Brain microvascular endothelial cell (primary cell): ENCODE data around the gene CACNG7.

Source experiments
- DNase-seq: peaks from one replicate; pipeline ENCODE4 v3.0.0-alpha.2; 2020
- H3K27ac ChIP-seq: fragments of 250-450 bp; sonication (Bioruptor Pico); 2 replicates; pipeline ENCODE4 v1.5.1; 2020; ENCODE audit warnings: mild to moderate bottlenecking, moderate library complexity
- H3K27me3 ChIP-seq: fragments of 250-450 bp; sonication (Bioruptor Pico); replicated peaks from 2 replicates; pipeline ENCODE4 v1.5.1; 2020; ENCODE audit warnings: mild to moderate bottlenecking
- H3K36me3 ChIP-seq: fragments of 250-450 bp; sonication (Bioruptor Pico); replicated peaks from 2 replicates; pipeline ENCODE4 v1.5.1; 2020; ENCODE audit warnings: mild to moderate bottlenecking
- H3K4me3 ChIP-seq: 2 replicates; pipeline ENCODE4 v1.5.1; 2011; ENCODE audit warnings: low read depth, mild to moderate bottlenecking, control low read depth, low read length, moderate library complexity
- in situ Hi-C: cut with HindIII; loops from 2 replicates; pipeline ENCODE4 v1.10.0; 2017; ENCODE audit warnings: low sequenced_read_pairs, low pct_ligation_motif_present
- TF ChIP-seq, protein P1 (sequence below): IDR thresholded peaks from 2 replicates; pipeline ENCODE4 v1.5.1; 2011; ENCODE audit warnings: low read depth, mild to moderate bottlenecking, moderate library complexity, low read length, control low read depth, inconsistent platforms; ENCODE audit errors: missing control alignments

Gene CACNG7

DNA sequence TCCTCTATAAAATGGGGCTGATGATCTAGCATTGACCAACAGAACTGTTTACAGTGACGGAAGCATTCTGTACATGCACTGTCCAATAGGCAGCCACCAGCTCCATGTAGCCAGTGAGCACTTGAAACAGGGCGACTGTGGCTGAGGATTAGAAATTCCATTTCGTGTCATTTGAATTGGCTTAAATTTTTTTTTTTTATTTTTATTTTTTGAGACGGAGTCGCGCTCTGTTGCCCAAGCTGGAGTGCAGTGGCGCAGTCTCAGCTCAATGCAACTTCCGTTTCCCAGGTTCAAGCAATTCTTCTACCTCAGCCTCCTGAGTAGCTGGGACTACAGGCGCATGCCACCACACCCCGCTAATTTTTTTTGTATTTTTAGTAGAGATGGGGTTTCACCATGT is 24.0 kb upstream of the CACNG7 start:
- TF ChIP-seq, protein P1, sequence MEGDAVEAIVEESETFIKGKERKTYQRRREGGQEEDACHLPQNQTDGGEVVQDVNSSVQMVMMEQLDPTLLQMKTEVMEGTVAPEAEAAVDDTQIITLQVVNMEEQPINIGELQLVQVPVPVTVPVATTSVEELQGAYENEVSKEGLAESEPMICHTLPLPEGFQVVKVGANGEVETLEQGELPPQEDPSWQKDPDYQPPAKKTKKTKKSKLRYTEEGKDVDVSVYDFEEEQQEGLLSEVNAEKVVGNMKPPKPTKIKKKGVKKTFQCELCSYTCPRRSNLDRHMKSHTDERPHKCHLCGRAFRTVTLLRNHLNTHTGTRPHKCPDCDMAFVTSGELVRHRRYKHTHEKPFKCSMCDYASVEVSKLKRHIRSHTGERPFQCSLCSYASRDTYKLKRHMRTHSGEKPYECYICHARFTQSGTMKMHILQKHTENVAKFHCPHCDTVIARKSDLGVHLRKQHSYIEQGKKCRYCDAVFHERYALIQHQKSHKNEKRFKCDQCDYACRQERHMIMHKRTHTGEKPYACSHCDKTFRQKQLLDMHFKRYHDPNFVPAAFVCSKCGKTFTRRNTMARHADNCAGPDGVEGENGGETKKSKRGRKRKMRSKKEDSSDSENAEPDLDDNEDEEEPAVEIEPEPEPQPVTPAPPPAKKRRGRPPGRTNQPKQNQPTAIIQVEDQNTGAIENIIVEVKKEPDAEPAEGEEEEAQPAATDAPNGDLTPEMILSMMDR, result no peak
- in situ Hi-C loops, result no loop called here
- no peak for DNase-seq

DNA sequence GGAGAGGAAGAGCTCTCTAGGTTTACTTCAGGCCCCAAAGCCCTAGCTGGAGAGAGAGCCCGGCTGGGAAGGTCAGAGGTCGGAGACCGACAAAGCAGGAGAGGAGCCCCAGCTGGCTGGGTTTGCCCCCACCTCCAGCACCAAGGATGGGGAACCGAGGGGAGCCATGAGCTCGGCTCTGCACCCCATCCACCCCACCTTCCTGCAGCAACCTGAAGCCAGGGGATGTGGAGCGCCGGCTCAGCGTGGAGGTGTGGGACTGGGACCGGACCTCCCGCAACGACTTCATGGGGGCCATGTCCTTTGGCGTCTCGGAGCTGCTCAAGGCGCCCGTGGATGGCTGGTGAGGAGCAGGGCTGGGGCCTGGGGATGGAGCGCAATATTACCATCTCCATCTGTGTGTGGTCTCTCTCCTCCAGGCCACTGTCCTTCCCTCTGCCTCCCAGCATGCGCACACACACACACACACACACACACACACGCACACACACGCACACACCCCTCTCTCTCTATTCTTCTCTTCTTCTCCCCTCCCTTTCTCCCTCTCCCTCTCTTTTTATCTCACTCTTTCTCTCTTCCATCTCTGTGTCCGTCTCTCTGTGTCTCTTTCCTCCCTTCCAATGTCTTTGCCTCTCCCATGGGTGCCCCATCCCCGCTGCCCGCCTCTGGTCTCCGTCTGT is 16.6 kb upstream of the CACNG7 start:
- Histone ChIP-seq H3K27me3 (no peaks in the 10 kb centered on the region), H3K27ac (no peak overlapping the region), H3K4me3 (no peak overlapping the region), H3K36me3 (no peaks in the 10 kb centered on the region)
- in situ Hi-C loops, result no loop called here
- no peak for DNase-seq
- TF ChIP-seq, protein P1, result no peak

More for the DNA sequence above, 24.0 kb upstream of the CACNG7 start:
- H3K4me3 ChIP-seq, result no peak overlapping the region
- no peak overlapping the region for H3K27ac ChIP-seq
- H3K36me3 ChIP-seq, result no peaks in the 10 kb centered on the region
- H3K27me3 ChIP-seq, result peaks cover 25% of the 10 kb centered on the region

DNA sequence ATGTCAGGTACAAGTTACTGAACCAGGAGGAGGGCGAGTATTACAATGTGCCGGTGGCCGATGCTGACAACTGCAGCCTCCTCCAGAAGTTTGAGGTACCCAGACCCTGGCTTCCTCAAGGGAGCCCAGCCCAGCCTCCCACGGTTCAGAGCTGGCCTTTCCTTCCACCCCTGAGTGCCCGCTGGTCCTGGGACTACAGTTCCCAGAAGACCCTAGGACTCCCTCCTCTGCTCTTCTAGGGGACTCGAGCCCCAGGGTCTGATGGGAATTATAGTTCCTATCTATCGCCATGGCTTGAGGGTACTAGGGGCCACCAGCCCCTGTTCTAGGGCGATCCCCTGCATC is 16.1 kb upstream of the CACNG7 start:
- Histone ChIP-seq H3K4me3 (no peak overlapping the region), H3K27ac (no peak overlapping the region), H3K36me3 (no peaks in the 10 kb centered on the region), H3K27me3 (peaks cover 3% of the 10 kb centered on the region)
- TF ChIP-seq, protein P1, result no peak
- no peak for DNase-seq
- in situ Hi-C loops, result no loop called here

DNA sequence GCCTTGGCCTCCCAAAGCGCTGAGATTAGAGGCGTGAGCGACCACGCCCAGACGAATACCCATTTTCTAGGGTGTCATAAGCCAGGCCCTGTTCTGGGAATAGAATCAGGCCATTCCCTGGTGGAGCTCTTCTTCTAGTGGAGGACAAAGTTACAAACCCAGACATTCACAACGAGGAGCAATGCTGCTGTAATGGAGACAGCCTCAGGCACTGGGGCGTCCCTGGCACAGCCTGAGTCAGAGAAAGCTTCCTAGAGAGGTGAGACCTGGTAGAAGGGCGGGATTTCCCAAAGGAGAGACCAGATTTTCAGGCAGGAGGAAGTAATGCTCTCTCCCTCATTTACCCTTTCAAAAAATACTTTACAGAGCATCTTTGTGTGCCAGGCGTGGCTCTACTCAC is 14.4 kb upstream of the CACNG7 start:
- peaks cover 4% of the 10 kb centered on the region for H3K27me3 ChIP-seq
- no peak for DNase-seq
- in situ Hi-C loops, result no loop called here
- H3K36me3 ChIP-seq, result no peaks in the 10 kb centered on the region
- H3K27ac ChIP-seq, result no peak overlapping the region
- no peak overlapping the region for H3K4me3 ChIP-seq
- TF ChIP-seq, protein P1, result no peak

DNA sequence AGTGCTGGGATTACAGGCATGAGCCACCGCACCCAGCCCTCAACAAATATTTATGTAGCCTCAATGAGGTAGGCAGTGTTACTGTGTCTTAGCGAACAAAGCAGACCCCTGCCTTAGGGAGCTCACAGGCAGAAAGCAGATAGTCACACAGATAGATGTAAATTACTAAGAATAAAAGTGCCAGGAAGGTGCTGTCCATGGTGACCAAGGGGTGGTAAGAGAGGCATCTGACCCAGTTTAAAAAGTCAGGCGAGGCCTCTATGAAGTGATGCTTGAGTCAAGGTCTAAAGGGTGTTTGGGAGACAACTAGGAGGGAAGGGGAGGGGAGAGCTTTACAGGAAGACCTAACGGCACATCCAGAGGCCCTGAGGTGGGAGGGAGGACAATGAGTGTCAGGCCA is 12.4 kb upstream of the CACNG7 start:
- Histone ChIP-seq H3K27me3 (peaks cover 4% of the 10 kb centered on the region), H3K36me3 (no peaks in the 10 kb centered on the region), H3K27ac (no peak overlapping the region), H3K4me3 (no peak overlapping the region)
- in situ Hi-C loops, result no loop called here
- DNase-seq, result no peak
- TF ChIP-seq, protein P1, result no peak

DNA sequence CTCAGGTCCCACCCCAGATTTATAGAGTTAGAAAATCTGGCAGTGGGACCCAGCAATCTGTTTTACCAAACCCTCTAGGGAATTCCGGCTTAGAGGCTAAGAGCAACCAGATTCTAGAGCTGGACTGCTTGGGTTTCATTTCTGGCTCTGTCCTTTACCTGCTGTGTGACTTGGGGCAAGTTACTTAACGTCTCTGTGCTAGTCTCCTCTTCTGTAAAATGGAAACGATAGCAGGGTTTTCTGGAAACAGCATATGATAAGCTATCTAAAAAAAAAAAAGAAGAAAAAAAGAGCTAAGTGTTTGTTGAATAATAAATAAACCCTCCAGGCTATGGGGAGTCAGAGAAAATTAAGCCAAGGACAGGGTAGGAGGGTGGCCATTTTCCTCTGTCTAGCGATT is 11.6 kb upstream of the CACNG7 start:
- Histone ChIP-seq H3K36me3 (no peaks in the 10 kb centered on the region), H3K27me3 (peaks cover 4% of the 10 kb centered on the region), H3K27ac (no peak overlapping the region), H3K4me3 (no peak overlapping the region)
- in situ Hi-C loops, result no loop called here
- no peak for DNase-seq
- TF ChIP-seq, protein P1, result no peak
